Right cardiac atrium (tissue), 5 donors: ENCODE measurements around the gene OLFML2A. TPM values are rescaled to one million over a fixed set of nuclear protein-coding genes. Genes with fewer than 3 reads are reported as not detected.

ENCODE experiments used
- ATAC-seq, 2 donors: fragments of 200-7000 bp; cut with Tn5 transposase; one replicate each; pipeline versions ENCODE4 v1.8.0 to v1.9.1; 2020; ENCODE audit warnings: moderate library complexity in 2 of 2, mild to moderate bottlenecking in 1 of 2
- DNase-seq, 3 donors: peaks; one replicate each; pipeline ENCODE4 v3.0.0-alpha.2; 2020
- H3K27ac ChIP-seq: one replicate; pipeline ENCODE4 v1.5.1; 2013; ENCODE audit warnings: mild to moderate bottlenecking, low read length, control low read depth, moderate library complexity
- H3K27me3 ChIP-seq: one replicate; pipeline ENCODE4 v1.6.1; 2013; ENCODE audit not compliant: control insufficient read depth, insufficient read depth
- H3K4me1 ChIP-seq: one replicate; pipeline ENCODE4 v1.6.1; 2013; ENCODE audit warnings: low read length; ENCODE audit not compliant: control insufficient read depth, insufficient read depth
- H3K4me3 ChIP-seq: one replicate; pipeline ENCODE4 v1.5.1; 2013; ENCODE audit warnings: low read length, control low read depth
- H3K9me3 ChIP-seq: one replicate; pipeline ENCODE4 v1.6.1; 2013; ENCODE audit warnings: low read length; ENCODE audit not compliant: control insufficient read depth
- WGBS: extraction: QIAGEN DNeasy Blood & Tissue Kit; methylation state at CpG from one replicate; pipeline ENCODE4 v1.1.7; 2013; 5-methylcytosine and 5-hydroxymethylcytosine counted together
- intact Hi-C, 4 donors: fragments of 100-400 bp; cut with DNase I; formaldehyde crosslinking; loops; one replicate each; pipeline versions ENCODE4 v1.11.0 to v1.14.0; 2022 to 2023
- polyA plus RNA-seq: library from polyadenylated mRNA; stranded (reverse); fragments of 200-250 nt; gene quantifications from one replicate; pipeline ENCODE4 v1.2.3, GENCODE V29; 2013
- total RNA-seq, 4 donors: library from RNA; stranded (reverse); fragmentation: NEBNext Ultra II Directional; extraction: Animal tissue kit (Norgen Biotek cat#: 25700); gene quantifications; one replicate each; pipeline ENCODE4 v1.2.1, GENCODE V29; 2021
- donor health status: healthy with polysubstance abuse.
- donor health status: DM: no; HTN: yes; CAD: no.
- donor health status: DM: no; HTN: no; CAD: no.
- donor health status: DM: no; HTN: yes; CAD: no; lungs with severe emphysema.
- donor health status: DM: yes; HTN: yes; CAD: no.

Gene OLFML2A
- total and polyA plus RNA-seq, 5 donors, result 15.1 to 34.4 (median 28.7) TPM

GRCh38 chr9:124855944-124856765, 79.2 kb downstream of the OLFML2A start:
- ATAC-seq (no peak), DNase-seq (peak in 1 of 3 donors; percentile 52)
- intact Hi-C loops, result no loop called here
- Histone ChIP-seq H3K4me1 (peaks cover 5% of the 10 kb centered on the region), H3K9me3 (no peaks in the 10 kb centered on the region), H3K27me3 (no peaks in the 10 kb centered on the region), H3K4me3 (no peak overlapping the region), H3K27ac (no peak overlapping the region)
- WGBS, result 65% methylated on average over 16 of the region's 16 CpGs

- Histone ChIP-seq H3K9me3 (no peaks in the 10 kb centered on the region), H3K4me1 (peaks cover 5% of the 10 kb centered on the region), H3K27me3 (no peaks in the 10 kb centered on the region), H3K4me3 (no peak overlapping the region), H3K27ac (no peak overlapping the region)
- peak in 1 of 3 donors; percentile 43 for DNase-seq
- WGBS, result 88% methylated on average over 24 of the region's 24 CpGs
- ATAC-seq, result no peak
- intact Hi-C loops, result no loop called here
Measured at GRCh38 chr9:124857533-124858162, 80.7 kb downstream of the OLFML2A start.

- intact Hi-C loops, result no loop called here
- WGBS, result 68% methylated on average over 9 of the region's 9 CpGs
- no peak overlapping the region for H3K27ac ChIP-seq
Measured at GRCh38 chr9:124858330-124859046, 81.6 kb downstream of the OLFML2A start.

GRCh38 chr9:124859803-124860581, 83.1 kb downstream of the OLFML2A start:
- Histone ChIP-seq H3K4me3 (no peak overlapping the region), H3K9me3 (no peaks in the 10 kb centered on the region), H3K27me3 (no peaks in the 10 kb centered on the region), H3K27ac (no peak overlapping the region), H3K4me1 (peaks cover 5% of the 10 kb centered on the region)
- ATAC-seq (no peak), DNase-seq (no peak)
- intact Hi-C loops, result no loop called here
- WGBS, result 53% methylated on average over 10 of the region's 10 CpGs

More at GRCh38 chr9:124858330-124859046, 81.6 kb downstream of the OLFML2A start:
- Histone ChIP-seq H3K4me1 (peaks cover 5% of the 10 kb centered on the region), H3K27me3 (no peaks in the 10 kb centered on the region), H3K4me3 (no peak overlapping the region), H3K9me3 (no peaks in the 10 kb centered on the region)
- ATAC-seq (no peak), DNase-seq (no peak)

- ATAC-seq (no peak), DNase-seq (no peak)
- no peaks in the 10 kb centered on the region for H3K9me3 ChIP-seq
- WGBS, result 11% methylated on average over 12 of the region's 12 CpGs
- no peaks in the 10 kb centered on the region for H3K27me3 ChIP-seq
- H3K4me3 ChIP-seq, result peak overlapping the region; percentile 64
- intact Hi-C loops, result no loop called here
- H3K27ac ChIP-seq, result peak overlapping the region; percentile 21
- peaks cover 5% of the 10 kb centered on the region for H3K4me1 ChIP-seq
Measured at GRCh38 chr9:124860582-124861341, 83.8 kb downstream of the OLFML2A start.

GRCh38 chr9:124861342-124862229, 84.7 kb downstream of the OLFML2A start, which contains the start of the genes ARPC5L and RPL35:
Gene ARPC5L, plus strand, starts transcription at chr9:124862130. Its CDS starts 7,161 bp downstream, at chr9:124869291.
Gene RPL35, minus strand, starts transcription at chr9:124861957. Its CDS starts 45 bp downstream, at chr9:124861912.
- Histone ChIP-seq H3K4me3 (peak within 1 kb of the TSS; percentile 64), H3K27ac (peak within 1 kb of the TSS; percentile 82), H3K27me3 (no peaks in the 10 kb centered on the region), H3K4me1 (peaks cover 5% of the 10 kb centered on the region), H3K9me3 (no peaks in the 10 kb centered on the region)
- intact Hi-C loops, result no loop called here
- ATAC-seq (peak; percentile 97), DNase-seq (peak; percentile 96 to 98 (median 98))
- WGBS, result under 1% methylated on average over 92 of the region's 92 CpGs

GRCh38 chr9:124863371-124863871, 86.5 kb downstream of the OLFML2A start:
- ATAC-seq (no peak), DNase-seq (no peak)
- intact Hi-C loops, result no loop called here
- Histone ChIP-seq H3K4me1 (peaks cover 5% of the 10 kb centered on the region), H3K4me3 (no peak overlapping the region), H3K27me3 (no peaks in the 10 kb centered on the region), H3K9me3 (no peaks in the 10 kb centered on the region), H3K27ac (peak overlapping the region; percentile 70)
- 49% methylated on average over 7 of the region's 7 CpGs for whole genome bisulfite sequencing
